Dermis microvascular lymphatic vessel endothelial cell (primary cell): ENCODE results near the gene MFN2. TPM values are rescaled to one million over a fixed set of nuclear protein-coding genes. Genes with fewer than 3 reads are reported as not detected.
"Not testable (repeated sequence)": the region's sequence is repeated elsewhere in the genome, so short reads cannot be mapped to it uniquely, and the experiment has no call there.

Experiments used
- DNase-seq, 2 donors: peaks; one replicate each; pipeline versions ENCODE4 v3.0.0 to v3.0.0-alpha.2; 2010; ENCODE audit warnings: low read depth in 2 of 2
- total RNA-seq: library from RNA; depleted of rRNA; stranded (reverse); fragments of >200 nt; gene quantifications from 2 replicates; pipeline ENCODE4 v1.2.1, GENCODE V29; 2014

The MFN2 gene
- total RNA-seq, 1 donor from 2014 or later: 54.6 TPM

DNA sequence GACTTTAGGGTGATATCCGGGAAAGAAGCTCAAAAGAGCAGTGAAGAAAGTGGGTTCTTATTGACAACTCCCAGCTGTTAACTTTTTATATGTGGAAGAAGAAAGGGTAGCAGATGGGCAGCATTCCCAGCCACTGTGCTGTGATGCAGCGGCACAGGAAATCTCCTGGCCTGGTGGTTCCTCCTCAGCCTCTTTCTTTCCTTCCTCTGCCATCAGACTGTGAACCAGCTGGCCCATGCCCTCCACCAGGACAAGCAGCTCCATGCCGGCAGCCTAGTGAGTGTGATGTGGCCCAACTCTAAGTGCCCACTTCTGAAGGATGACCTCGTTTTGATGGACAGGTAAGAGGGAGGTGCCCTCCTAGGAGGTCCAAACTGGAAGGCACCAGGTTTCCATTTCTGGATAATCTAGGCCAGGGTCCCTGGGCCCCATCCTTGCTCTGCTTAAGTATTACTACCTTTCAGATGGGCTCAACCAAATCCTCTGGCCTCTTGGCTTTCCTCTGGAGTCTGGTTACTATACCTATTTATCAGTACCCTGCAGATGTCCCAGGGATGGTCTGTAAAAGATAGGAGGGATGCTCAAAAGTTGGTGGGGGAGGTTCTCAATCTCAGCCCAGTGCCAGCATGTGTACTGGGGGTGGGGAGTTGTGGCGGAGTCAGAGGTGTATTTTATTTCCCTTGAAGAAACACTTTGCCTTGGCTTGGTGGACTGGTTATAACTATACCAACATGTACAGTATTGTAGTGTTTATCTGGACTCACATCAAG lies 17.0 kb downstream of the MFN2 start:
- DNase-seq: peak in 1 of 2 donors; percentile 55

- no peak for DNase-seq
Observed at GRCh38 chr1:11998636-11999035, 18.4 kb downstream of the MFN2 start.

DNA sequence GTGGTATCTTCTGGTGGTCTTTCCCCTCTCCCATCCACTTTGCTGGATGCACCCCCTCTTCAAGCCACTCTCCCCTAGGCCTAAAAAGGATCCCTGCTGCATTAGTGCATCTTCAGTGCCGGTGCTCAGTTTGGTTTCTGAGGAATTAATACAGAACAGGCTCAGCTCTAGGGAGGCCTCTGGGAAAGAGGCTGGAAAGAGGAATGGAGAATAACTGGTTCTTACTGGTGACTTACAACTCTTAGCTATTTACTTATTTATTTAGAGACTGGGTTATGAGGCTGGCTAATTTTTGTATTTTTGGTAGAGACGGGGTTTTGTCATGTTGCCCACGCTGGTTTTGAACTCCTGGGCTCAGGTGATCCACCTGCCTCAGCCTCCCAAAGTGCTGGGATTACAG lies 19.0 kb downstream of the MFN2 start:
- DNase-seq: no peak

- DNase-seq: peak; percentile 20 to 42
Observed at GRCh38 chr1:12001249-12001917, 21.1 kb downstream of the MFN2 start.

- DNase-seq: no peak
Observed at GRCh38 chr1:12001996-12002493, 21.8 kb downstream of the MFN2 start.

GRCh38 chr1:12003762-12004161 lies 23.5 kb downstream of the MFN2 start:
- DNase-seq: no peak

GRCh38 chr1:12005488-12006166 lies 25.4 kb downstream of the MFN2 start:
- peak; percentile 45 to 63 for DNase-seq

GRCh38 chr1:12006167-12006921 lies 26.1 kb downstream of the MFN2 start:
- no peak for DNase-seq

DNA sequence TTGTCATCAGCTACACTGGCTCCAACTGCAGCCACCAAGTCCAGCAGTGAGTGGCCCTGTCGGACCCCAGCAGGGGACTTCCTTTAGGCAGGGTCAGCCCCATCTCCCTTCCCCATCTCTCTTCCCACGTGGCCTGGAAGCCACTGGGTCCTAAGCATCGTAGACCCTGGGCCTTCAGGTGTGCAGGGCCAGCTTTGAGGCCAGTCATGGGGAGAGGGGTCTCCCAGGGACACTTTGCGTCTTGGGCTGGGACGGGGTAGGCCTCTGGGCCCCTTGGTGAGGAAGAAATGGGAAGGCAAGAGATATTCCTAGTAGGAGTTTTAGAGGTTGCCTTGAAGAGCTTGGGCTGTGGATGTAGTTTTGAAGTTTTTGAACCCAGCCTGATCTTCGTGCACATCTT lies 27.0 kb downstream of the MFN2 start:
- no peak for DNase-seq

- DNase-seq: not testable (repeated sequence)
Observed at GRCh38 chr1:12008355-12008754, 28.1 kb downstream of the MFN2 start.

DNA sequence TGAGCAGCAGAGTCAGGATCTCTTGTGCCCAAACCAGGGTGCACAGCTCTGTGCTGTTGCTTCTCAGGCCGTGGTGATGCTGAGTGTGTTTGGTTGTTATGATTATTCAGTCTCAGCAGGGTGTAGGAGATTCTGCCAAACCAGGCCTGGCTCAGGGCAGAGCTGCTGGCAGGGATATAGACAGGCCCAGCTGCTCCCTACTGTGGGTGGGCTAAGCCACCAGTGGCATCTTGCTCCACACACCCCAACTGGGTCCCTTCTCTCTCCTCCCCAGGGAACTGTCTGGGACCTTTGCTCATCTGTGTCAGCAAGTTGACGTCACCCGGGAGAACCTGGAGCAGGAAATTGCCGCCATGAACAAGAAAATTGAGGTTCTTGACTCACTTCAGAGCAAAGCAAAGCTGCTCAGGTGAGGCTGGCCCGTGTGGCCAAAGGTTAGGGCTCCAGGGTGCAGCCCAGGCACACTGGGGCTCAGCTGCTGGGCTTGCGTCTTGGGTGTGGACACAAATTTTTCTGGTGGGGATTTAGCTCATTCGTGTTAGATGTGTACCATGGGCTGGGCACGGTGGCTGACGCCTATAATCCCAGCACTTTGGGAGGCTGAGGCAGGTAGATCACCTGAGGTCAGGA lies 29.2 kb downstream of the MFN2 start:
- no peak for DNase-seq

DNA sequence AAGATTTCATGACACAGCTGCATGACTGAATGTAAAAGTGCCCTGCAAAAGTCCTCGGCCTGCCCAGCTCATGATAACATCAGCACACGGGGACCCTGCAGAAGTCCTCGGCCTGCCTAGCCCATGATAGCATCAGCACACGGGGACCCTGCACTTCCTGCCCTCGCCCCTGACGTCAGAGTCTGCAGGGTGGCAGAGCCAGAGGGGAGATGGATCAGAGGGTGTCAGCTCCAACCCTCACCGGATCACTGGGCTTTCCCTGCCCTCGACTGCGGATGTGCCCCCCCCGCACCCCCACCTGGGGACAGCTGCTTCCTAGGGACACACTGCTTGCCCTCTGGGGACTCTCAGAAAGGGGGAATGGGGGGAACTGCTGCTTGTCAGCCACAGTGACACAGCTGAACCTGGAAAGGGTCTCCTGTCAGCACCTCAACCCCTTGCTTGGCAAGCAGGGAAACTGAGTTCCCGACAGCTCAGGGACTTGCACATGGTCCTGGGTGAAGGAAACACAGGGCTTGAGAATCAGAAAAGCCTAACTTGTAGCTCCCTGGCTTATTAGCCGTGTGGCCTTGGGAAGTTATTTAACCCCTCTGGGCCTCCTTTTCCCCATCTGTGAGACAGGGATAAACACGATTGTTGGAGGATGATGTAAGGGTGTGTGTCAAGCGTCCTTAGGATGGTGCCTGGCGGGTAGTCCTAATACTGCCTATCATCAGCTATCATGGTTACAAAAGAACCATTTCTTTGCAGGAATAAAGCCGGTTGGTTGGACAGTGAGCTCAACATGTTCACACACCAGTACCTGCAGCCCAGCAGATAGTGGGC lies 30.7 kb downstream of the MFN2 start:
- no peak for DNase-seq

DNA sequence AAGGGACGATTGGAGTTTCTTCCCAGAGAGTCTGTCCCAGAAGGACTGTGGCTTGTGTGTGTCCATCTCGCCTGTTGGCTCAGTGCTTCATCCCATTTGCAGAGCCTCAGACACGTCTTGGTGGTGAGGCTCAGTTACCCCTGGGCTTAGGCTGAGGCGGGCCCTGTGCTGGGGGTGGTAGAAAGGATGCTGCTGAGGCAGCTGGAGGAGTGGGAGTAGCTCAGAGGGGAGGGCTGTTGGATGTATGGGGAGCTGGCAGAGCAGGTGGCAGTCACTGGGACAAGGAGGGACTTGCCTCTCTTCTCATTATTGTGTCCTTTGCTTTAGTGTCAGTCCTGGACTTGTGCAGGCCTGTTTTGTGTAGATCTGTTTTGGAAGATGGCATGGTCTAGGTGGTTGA lies 31.8 kb downstream of the MFN2 start:
- DNase-seq: no peak

GRCh38 chr1:12012560-12013316 lies 32.5 kb downstream of the MFN2 start:
- DNase-seq: no peak

DNA sequence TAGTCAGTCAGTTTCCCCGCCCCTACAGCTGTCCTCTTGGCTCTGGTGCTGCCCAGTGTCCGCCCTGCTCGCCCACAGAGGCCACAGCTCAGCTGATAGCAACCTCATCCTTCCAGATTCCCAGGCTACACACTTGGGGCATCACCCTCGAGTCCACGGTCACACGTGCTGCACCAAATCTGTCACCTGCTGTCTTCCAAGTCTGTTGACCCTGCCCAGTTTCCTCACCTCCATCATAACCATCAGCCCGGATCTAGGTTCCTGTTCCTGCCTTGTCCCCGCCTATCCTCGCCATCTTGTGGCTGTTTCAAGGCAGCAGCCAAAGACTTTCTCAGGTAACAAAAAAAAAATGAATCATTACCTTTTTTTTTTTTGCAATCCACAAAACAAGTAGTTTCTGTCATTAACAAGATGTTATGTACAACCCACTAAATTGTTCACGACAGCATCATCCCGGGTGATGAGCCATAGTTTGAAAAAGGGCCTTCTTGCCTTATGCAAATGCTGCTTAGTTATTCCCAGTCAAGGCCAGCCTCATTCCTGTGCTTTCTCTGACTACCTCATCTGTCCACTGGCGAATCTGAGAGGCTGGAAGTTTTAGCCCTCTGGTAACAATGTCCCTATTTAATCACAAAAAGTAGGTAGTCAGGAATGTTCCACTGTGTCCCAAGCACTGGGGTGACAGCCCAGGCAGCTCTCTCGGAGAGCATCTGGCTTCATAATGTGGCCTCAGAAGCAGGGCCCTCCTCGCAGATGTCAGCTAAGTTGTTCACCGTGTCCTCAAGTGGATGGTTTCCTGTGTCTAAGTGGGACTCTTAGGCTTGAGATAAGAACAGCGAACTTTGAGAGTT lies 34.1 kb downstream of the MFN2 start:
- no peak for DNase-seq

GRCh38 chr1:12015001-12015491 lies 34.8 kb downstream of the MFN2 start:
- no peak for DNase-seq

- no peak for DNase-seq
Observed at GRCh38 chr1:12015499-12015898, 35.3 kb downstream of the MFN2 start.

DNA sequence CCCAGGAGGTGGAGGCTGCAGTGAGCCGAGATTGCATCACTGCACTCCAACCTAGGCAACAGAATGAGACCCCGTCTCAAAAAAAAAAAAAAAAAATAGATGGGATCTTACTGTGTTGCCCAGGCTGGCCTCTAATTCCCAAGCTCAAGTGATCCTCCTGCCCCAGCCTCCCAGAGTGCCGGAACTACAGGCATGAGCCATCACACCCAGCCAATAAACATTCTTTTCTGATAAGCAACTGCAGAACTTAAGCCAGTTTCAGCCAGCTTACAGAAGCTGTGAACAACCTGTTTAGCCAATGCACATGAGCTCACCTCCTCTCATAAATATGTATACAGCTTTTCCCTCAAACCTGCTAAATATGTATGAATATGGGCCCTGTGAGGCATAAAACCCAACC lies 35.9 kb downstream of the MFN2 start:
- no peak for DNase-seq
